Measurements from ENCODE around the gene CCDC18.

The CCDC18 gene

GRCh38 chr1:93321720-93322119 lies 141.2 kb downstream of the CCDC18 start:
- DNase-seq, result no peak

- DNase-seq, result no peak
Measured at GRCh38 chr1:93322349-93322748, 141.8 kb downstream of the CCDC18 start.

DNA sequence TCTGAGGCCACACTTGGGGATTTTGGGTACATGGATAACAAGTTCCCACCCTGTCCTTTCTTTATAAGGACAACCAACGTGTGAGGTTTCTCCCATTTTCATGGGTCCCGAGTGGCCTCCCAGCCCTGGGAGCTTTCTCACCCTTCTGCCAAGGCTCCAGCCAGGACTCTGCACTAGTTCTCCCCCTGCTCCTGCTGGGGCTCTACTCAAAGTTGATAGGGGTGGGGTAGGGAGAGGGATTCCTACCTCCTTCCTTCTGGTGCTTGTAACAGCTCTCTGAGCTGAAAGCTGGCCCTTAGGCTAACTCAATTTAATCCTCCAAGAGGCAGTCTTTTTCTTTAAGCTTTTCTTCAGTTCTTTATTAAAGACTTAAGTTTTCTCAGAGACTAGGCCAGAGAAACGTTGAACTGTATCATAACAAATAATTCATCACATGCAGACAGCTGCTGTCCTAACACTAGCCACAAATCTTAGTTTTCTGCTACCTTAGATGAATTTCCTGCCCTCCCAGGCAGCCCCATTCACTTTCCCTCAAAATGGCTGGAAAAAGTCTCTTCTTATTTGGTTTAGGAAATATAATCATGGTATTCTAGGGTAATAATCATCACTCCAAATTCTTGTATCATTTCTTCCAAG lies 142.8 kb downstream of the CCDC18 start:
- DNase-seq, result no peak

DNA sequence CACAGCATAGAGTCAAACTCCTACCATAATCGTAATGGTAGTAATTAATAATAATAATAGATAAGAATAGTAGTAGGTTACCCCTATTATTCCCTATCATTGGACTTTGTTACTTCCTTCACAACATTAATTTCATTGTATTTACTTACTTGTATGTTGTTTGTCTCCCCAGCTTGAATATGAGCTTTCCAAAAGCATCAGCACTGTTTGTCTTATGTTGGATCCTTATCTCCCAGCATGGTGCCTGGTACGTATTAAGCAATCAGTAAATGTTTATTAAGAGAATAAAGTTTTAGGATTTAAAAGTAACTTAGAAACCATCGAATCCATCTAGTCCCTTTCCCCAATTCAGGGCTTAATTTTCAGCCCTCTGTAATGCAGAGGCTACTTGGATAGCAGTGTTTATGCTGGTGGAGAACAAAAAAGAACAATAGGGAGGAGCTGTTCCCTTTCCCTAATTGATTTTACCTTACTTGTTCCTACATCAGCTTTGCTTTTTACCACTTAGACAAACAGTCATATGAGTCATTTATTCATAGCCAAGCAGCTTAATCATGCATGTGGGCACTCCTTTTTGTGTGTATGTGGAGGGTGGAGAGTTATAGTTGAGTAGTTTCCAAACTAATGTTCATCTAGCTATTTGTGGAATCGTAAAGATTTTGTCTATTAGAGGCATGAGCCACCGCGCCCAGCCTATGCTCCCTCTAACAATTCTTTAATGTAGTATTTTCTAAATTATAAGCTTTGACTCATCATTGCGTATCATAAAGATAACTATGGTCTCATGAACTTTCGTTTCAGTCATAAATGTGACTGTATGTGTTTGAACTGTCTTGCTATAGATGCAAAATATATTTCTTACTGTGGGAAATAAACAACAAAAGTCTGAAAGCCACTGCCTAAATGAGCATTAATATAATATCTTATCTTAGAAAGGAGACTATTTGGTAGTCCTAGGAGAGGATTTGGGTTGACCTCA lies 144.3 kb downstream of the CCDC18 start:
- DNase-seq, result no peak

Measured in left hindlimb (tissue), 1 donor.